HG03378 (cell line): Measurements from ENCODE around the gene ROR2.

Source experiments
- ATAC-seq: cut with Tn5 transposase; IDR thresholded peaks from one replicate; pipeline ENCODE4 v1.9.1; 2021; ENCODE audit warnings: mild to moderate bottlenecking, moderate library complexity; ENCODE audit not compliant: unreplicated experiment

ROR2 gene

GRCh38 chr9:91844701-91845291 is 105.2 kb downstream of the ROR2 start:
- no peak for ATAC-seq

- ATAC-seq: no peak
These were observed 105.8 kb downstream of the ROR2 start for GRCh38 chr9:91844190-91844589.

DNA sequence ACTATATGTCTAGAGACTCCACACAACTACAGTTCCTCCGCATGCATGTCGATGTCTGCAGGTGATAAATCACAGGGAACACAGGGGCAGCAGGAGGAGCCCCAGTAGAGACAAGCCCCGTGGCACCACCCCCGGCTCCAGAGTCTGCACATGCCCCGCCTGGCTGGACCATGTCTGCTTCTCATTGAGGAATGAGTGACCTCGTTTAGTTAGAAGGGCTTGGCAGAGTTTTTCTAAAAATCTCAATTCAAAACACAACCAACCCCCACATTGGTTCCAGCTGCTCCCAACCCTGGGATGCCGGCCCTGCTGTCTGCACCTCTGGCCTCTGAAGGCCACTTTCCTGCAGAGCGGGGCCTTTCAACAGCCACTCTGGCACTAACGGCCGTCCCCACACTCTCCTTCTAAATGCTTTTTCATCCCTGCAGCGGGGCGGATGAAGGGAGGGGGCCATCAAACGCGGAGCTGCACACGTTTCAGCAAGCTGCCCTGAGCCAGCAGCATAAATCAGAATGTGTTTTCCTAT is 106.3 kb downstream of the ROR2 start:
- no peak for ATAC-seq

GRCh38 chr9:91843093-91843492 is 106.9 kb downstream of the ROR2 start:
- ATAC-seq: no peak

DNA sequence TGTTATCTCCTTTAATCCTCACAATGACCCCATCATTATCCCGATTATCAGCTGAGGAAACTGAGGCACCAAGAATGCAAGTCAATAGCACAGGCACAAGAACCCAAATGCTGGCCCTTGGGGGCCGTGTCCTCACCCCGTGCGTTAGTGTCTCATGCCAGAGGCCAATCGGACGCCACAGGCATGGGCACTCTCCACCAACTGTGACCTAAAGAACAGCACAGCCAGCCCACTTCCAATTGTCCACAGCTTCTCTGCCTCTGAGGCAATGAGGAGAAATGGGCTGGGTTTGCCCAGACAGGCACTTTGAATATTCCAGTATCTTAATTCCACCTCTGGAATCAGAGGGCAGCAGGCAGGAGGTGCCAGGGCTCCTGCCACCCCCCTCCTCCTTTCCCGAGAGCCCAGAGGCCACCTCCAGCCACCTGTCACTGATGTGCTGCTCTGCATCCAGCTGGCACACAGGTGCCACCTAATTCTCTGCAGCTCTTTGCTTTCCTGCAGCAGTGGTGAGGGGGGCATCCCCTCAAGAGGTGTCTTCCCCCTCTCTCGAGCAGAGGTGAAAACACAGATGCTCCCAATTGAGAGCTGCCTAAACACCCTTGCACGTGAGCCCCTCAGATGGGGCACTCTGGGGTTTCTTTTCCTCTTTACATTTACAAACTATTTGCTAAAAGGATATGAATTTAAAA is 107.5 kb downstream of the ROR2 start:
- ATAC-seq: no peak

DNA sequence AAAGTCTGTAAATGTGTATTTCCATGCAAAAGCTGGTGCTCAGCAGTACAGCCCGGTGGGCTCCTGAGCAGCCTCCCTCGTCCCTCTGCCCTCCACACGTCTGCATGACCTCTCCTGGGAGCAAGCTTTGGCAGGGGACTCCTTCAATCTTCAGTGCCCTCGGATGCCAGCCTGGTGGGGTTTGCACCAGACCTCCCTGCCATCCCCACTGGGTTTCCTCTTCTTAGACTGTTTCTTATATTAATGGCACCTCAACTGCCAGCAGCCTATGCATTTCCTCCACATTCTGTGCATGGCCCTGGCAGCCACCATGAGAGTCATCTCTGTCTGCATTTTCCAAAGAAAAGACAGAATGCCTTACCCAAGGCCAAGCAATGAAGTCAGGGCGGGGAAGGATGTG is 108.4 kb downstream of the ROR2 start:
- ATAC-seq: no peak

DNA sequence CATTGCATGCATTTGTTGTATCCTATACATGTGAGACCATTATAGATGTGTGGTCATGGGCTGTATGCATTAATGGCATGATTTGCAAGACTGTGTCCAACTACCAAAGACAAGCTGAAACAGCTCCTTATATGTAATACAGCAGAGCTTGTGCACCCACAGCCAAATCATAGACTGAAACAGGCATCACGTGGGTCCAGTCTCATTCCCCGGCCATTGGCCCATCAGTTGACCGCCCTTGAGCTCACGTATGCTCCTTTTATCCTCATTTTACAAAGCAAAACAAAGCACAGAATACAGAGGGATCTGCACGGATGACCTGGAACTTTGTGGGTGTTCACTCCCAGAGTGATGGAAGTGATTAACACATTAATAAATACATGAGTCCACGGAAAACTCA is 109.1 kb downstream of the ROR2 start:
- no peak for ATAC-seq

- no peak for ATAC-seq
These were observed 109.6 kb downstream of the ROR2 start for GRCh38 chr9:91840469-91840868.

GRCh38 chr9:91839926-91840465 is 110.0 kb downstream of the ROR2 start:
- no peak for ATAC-seq

GRCh38 chr9:91837981-91838731 is 111.9 kb downstream of the ROR2 start:
- no peak for ATAC-seq

- ATAC-seq: no peak
These were observed 113.5 kb downstream of the ROR2 start for GRCh38 chr9:91836515-91836914.

GRCh38 chr9:91835632-91836031 is 114.4 kb downstream of the ROR2 start:
- no peak for ATAC-seq

DNA sequence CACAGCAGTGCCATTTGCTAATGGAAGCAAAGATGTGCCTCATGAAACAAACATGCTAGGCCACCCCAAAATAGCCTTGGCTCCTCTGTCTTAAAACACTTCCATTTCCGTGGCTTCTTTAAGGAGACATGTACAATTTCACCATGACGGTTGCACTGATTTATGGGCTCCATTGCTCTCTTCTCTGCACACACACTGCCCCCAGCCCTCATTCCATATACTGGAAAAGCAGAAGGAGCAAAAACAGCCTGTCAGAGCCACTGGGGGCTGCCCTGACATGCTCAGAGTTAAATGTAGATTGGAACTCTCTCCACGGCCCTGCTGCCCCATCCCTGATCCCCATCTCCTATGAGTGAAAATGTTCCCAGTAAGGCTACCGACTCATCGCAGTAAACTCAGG is 114.8 kb downstream of the ROR2 start:
- no peak for ATAC-seq

GRCh38 chr9:91834740-91835139 is 115.3 kb downstream of the ROR2 start:
- ATAC-seq: no peak

DNA sequence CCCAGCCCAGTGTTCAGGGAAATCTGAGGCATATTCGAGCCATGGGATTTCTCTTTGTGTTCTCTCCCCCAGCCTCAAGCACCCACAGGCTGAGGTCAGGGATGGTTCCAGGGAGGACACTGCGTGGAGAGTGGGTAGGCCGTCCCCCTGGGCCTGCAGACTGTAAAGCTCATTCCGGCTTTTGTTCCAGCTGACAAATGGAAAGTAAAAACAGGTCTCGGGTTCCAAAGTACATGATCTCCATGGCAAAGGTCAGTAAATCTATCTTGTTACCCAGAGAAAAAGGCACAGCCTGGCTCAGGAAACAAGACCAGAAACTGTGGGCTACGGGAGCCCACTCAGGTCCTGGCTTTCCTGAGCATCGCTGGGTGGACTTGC is 116.2 kb downstream of the ROR2 start:
- ATAC-seq: no peak

- no peak for ATAC-seq
These were observed 116.7 kb downstream of the ROR2 start for GRCh38 chr9:91833096-91833877.

GRCh38 chr9:91832322-91832721 is 117.7 kb downstream of the ROR2 start:
- no peak for ATAC-seq

DNA sequence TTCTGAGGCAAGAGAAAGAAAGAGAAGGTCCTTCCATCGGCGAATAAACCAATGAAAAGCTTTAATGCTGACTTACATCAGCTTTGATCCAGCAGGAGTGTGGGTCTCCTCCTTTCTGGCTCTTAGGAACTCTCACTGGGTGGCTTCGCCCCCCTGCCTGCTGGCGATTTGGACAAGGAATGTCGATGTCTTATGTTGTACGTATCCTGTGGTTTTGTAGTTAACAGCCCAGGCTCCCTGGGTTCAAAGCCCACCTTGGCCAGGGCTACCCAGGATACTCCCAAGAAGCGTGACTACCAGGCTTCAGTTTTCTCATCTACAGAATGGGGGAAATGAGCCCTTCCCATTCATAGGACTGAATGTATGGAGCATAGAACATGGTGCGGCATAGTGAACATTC is 124.2 kb downstream of the ROR2 start:
- ATAC-seq: no peak

- no peak for ATAC-seq
These were observed 124.6 kb downstream of the ROR2 start for GRCh38 chr9:91825422-91825821.

GRCh38 chr9:91824601-91825305 is 125.3 kb downstream of the ROR2 start:
- ATAC-seq: no peak
